Chondrocyte (in vitro differentiated cells): ENCODE results near the gene GALNT4. TPM values are rescaled to one million over a fixed set of nuclear protein-coding genes. Genes with fewer than 3 reads are reported as not detected.

Source experiments
- DNase-seq: peaks from one replicate; pipeline ENCODE4 v3.0.0; 2021; ENCODE audit warnings: mixed read lengths, low spot score
- H3K27ac Mint-ChIP-seq: one replicate; pipeline ENCODE4 v1.8.0; 2021; ENCODE audit warnings: mild to moderate bottlenecking, moderate library complexity, mixed read lengths; ENCODE audit not compliant: unreplicated experiment
- H3K27me3 Mint-ChIP-seq: 2 replicates; pipeline ENCODE4 v1.8.0; 2021; ENCODE audit warnings: low read depth, mixed read lengths
- H3K36me3 Mint-ChIP-seq: 2 replicates; pipeline ENCODE4 v1.8.0; 2021; ENCODE audit warnings: low read depth, mixed read lengths
- H3K4me1 Mint-ChIP-seq: 2 replicates; pipeline ENCODE4 v1.8.0; 2021; ENCODE audit warnings: low read depth, mild to moderate bottlenecking, mixed read lengths
- H3K4me3 Mint-ChIP-seq: one replicate; pipeline ENCODE4 v1.8.0; 2021; ENCODE audit warnings: mild to moderate bottlenecking, moderate library complexity, mixed read lengths; ENCODE audit not compliant: unreplicated experiment
- H3K9me3 Mint-ChIP-seq: 2 replicates; pipeline ENCODE4 v1.8.0; 2021; ENCODE audit warnings: low read depth, mixed read lengths
- CTCF ChIP-seq: fragments of 200-600 bp; sonication (generic); IDR thresholded peaks from 2 replicates; pipeline ENCODE4 v1.5.0; 2021; ENCODE audit warnings: antibody characterized with exemption, mild to moderate bottlenecking, moderate library complexity
- total RNA-seq: library from RNA; stranded (reverse); gene quantifications from 3 replicates; pipeline ENCODE4 v1.2.1, GENCODE V29; 2021

Gene GALNT4
- total RNA-seq, 1 donor from 2014 or later = 4.9 TPM

GRCh38 chr12:89476904-89477595, 47.5 kb downstream of the GALNT4 start:
- H3K27ac Mint-ChIP-seq = no peak overlapping the region
- peaks cover 11% of the 10 kb centered on the region for H3K4me1 Mint-ChIP-seq
- H3K9me3 Mint-ChIP-seq = no peaks in the 10 kb centered on the region
- H3K4me3 Mint-ChIP-seq = no peak overlapping the region
- no peak for TF ChIP-seq CTCF
- DNase-seq = no peak
- H3K27me3 Mint-ChIP-seq = no peaks in the 10 kb centered on the region
- H3K36me3 Mint-ChIP-seq = peaks cover 1% of the 10 kb centered on the region

DNA sequence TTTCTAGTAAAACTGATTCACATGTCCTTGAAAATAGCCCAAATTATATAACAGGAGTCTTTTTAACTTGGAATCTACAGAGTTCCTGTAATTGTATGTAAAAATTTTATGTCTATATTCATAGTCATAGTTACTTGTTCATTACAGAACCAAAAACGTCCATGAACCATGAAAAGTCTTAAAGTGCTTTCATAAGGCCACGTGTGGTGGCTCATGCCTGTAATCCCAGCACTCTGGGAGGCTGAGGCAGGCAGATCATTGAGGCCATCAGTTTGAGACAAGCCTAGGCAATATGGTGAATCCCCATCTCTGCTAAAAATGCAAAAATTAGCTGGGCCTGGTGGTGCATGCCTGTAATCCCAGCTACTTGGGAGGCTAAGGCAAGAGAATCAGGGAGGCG, 48.4 kb downstream of the GALNT4 start:
- H3K4me3 Mint-ChIP-seq = no peak overlapping the region
- TF ChIP-seq CTCF = no peak
- DNase-seq = no peak
- H3K27me3 Mint-ChIP-seq = no peaks in the 10 kb centered on the region
- no peak overlapping the region for H3K27ac Mint-ChIP-seq
- H3K36me3 Mint-ChIP-seq = peaks cover 1% of the 10 kb centered on the region
- no peaks in the 10 kb centered on the region for H3K9me3 Mint-ChIP-seq
- H3K4me1 Mint-ChIP-seq = peaks cover 13% of the 10 kb centered on the region

DNA sequence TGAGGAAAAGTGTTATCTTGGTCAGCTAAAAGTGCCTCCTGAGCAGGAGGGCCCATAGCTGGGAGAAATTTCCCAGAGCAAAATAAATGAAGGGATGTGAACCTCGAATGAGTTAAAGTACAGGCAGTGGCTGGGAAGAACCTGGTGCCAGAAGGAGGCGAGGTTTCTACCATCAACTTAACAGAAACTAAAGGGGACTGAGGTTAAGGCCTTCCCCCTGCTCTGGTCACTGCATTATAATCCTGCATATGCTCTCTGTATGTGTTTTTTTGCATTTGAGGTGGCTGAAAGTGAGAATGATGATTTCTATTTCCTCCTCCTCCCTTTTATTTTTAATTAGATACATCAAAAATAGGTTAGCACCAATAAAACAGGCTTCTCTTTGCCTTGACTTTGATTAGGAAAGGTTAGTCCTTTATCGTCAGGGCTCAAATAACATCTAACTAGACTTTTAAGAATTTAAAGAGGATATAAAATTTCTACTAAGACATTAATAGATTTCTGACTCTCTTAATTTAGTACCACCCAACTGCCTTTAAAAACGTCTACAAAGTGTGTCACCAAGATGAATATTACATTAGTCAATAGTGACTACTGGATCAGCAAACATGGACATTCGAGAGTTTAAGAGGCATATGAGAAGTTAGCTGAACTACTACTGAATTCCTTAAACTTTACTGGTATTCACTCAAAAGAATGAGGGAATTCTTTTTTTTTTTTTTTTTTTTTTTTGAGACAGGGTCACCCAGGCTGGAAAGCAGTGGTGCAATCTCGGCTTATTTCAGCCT, 49.2 kb downstream of the GALNT4 start:
- Mint-ChIP-seq H3K9me3 (no peaks in the 10 kb centered on the region), H3K36me3 (peaks cover 1% of the 10 kb centered on the region), H3K4me1 (peaks cover 13% of the 10 kb centered on the region), H3K27ac (no peak overlapping the region), H3K27me3 (no peaks in the 10 kb centered on the region), H3K4me3 (no peak overlapping the region)
- DNase-seq = no peak
- no peak for TF ChIP-seq CTCF

GRCh38 chr12:89474615-89475014, 50.0 kb downstream of the GALNT4 start:
- no peak for TF ChIP-seq CTCF
- H3K27ac Mint-ChIP-seq = no peak overlapping the region
- H3K36me3 Mint-ChIP-seq = peaks cover 1% of the 10 kb centered on the region
- no peak for DNase-seq
- H3K4me1 Mint-ChIP-seq = peaks cover 13% of the 10 kb centered on the region
- H3K4me3 Mint-ChIP-seq = no peak overlapping the region
- H3K27me3 Mint-ChIP-seq = no peaks in the 10 kb centered on the region
- H3K9me3 Mint-ChIP-seq = no peaks in the 10 kb centered on the region

Other genes with a start within 250 kb of the GALNT4 start
- 5.9 to 9.9 TPM (median 8.3 TPM) in 3 replicates for gene DUSP6, start 172.3 kb downstream of the GALNT4 start, total RNA-seq
- 10.4 to 12.2 TPM (median 11.0 TPM) in 3 replicates for gene POC1B, start 1.3 kb upstream of the GALNT4 start, total RNA-seq
- gene ATP2B1, start 184.0 kb upstream of the GALNT4 start, total RNA-seq = 47.4 to 55.2 TPM (median 49.7 TPM) in 3 replicates